HEK293 (cell line): Measurements from ENCODE around the gene ZSCAN9.

Experiments
- BCL11B ChIP-seq: fragments of 450-650 bp; formaldehyde crosslinking; IDR thresholded peaks from 2 replicates; pipeline ENCODE4 v1.5.1; 2016; ENCODE audit warnings: low read depth, missing biosample characterization, missing genetic modification characterization
- CTCF ChIP-seq: fragments of 450-650 bp; formaldehyde crosslinking; IDR thresholded peaks from 2 replicates; pipeline ENCODE4 v1.5.1; 2016; ENCODE audit warnings: missing biosample characterization, missing genetic modification characterization
- INSM2 ChIP-seq: fragments of 450-650 bp; formaldehyde crosslinking; IDR thresholded peaks from 2 replicates; pipeline ENCODE4 v1.5.1; 2016; ENCODE audit warnings: missing biosample characterization, missing genetic modification characterization
- KLF8 ChIP-seq: fragments of 450-650 bp; formaldehyde crosslinking; IDR thresholded peaks from 2 replicates; pipeline ENCODE4 v1.5.1; 2016; ENCODE audit warnings: missing biosample characterization, missing genetic modification characterization
- KLF9 ChIP-seq: fragments of 450-650 bp; formaldehyde crosslinking; IDR thresholded peaks from 2 replicates; pipeline ENCODE4 v1.5.1; 2016; ENCODE audit warnings: missing biosample characterization, missing genetic modification characterization, low read depth
- PATZ1 ChIP-seq: fragments of 450-650 bp; formaldehyde crosslinking; IDR thresholded peaks from 2 replicates; pipeline ENCODE4 v1.5.1; 2016; ENCODE audit warnings: missing biosample characterization, missing genetic modification characterization
- SP7 ChIP-seq: fragments of 450-650 bp; formaldehyde crosslinking; IDR thresholded peaks from 2 replicates; pipeline ENCODE4 v1.5.1; 2016; ENCODE audit warnings: missing biosample characterization, missing genetic modification characterization
- TSHZ1 ChIP-seq: fragments of 450-650 bp; formaldehyde crosslinking; IDR thresholded peaks from 2 replicates; pipeline ENCODE4 v1.5.1; 2016; ENCODE audit warnings: missing biosample characterization, missing genetic modification characterization, borderline replicate concordance
- ZBTB20 ChIP-seq: fragments of 450-650 bp; formaldehyde crosslinking; IDR thresholded peaks from 2 replicates; pipeline ENCODE4 v1.5.1; 2016; ENCODE audit warnings: missing biosample characterization, missing genetic modification characterization
- ZBTB44 ChIP-seq: fragments of 450-650 bp; IDR thresholded peaks from 2 replicates; pipeline ENCODE4 v1.5.1; 2018; ENCODE audit warnings: missing biosample characterization, mild to moderate bottlenecking, missing genetic modification characterization
- ZBTB49 ChIP-seq: fragments of 450-650 bp; formaldehyde crosslinking; IDR thresholded peaks from 2 replicates; pipeline ENCODE4 v1.5.1; 2016; ENCODE audit warnings: missing biosample characterization, missing genetic modification characterization, low read depth
- ZFP41 ChIP-seq: fragments of 450-650 bp; formaldehyde crosslinking; IDR thresholded peaks from 2 replicates; pipeline ENCODE4 v1.5.1; 2016; ENCODE audit warnings: missing biosample characterization, missing genetic modification characterization, borderline replicate concordance
- ZIC2 ChIP-seq: fragments of 450-650 bp; formaldehyde crosslinking; IDR thresholded peaks from 2 replicates; pipeline ENCODE4 v1.5.1; 2016; ENCODE audit warnings: missing biosample characterization, missing genetic modification characterization
- ZNF114 ChIP-seq: fragments of 450-650 bp; formaldehyde crosslinking; IDR thresholded peaks from 2 replicates; pipeline ENCODE4 v1.5.0; 2017; ENCODE audit warnings: missing biosample characterization, missing genetic modification characterization
- ZNF157 ChIP-seq: fragments of 450-650 bp; formaldehyde crosslinking; IDR thresholded peaks from 2 replicates; pipeline ENCODE4 v1.5.1; 2016; ENCODE audit warnings: missing biosample characterization, missing genetic modification characterization
- ZNF169 ChIP-seq: fragments of 450-650 bp; formaldehyde crosslinking; IDR thresholded peaks from 2 replicates; pipeline ENCODE4 v1.5.1; 2016; ENCODE audit warnings: missing biosample characterization, missing genetic modification characterization
- ZNF18 ChIP-seq: fragments of 450-650 bp; formaldehyde crosslinking; IDR thresholded peaks from 2 replicates; pipeline ENCODE4 v1.5.1; 2016; ENCODE audit warnings: missing biosample characterization, missing genetic modification characterization
- ZNF24 ChIP-seq: fragments of 450-650 bp; formaldehyde crosslinking; IDR thresholded peaks from 2 replicates; pipeline ENCODE4 v1.5.1; 2016; ENCODE audit warnings: missing biosample characterization, missing genetic modification characterization
- ZNF302 ChIP-seq: fragments of 450-650 bp; formaldehyde crosslinking; IDR thresholded peaks from 2 replicates; pipeline ENCODE4 v1.5.1; 2016; ENCODE audit warnings: missing biosample characterization, missing genetic modification characterization, low read depth
- ZNF521 ChIP-seq: fragments of 450-650 bp; formaldehyde crosslinking; IDR thresholded peaks from 2 replicates; pipeline ENCODE4 v1.5.1; 2017; ENCODE audit warnings: missing biosample characterization, mild to moderate bottlenecking, missing genetic modification characterization
- ZNF548 ChIP-seq: fragments of 450-650 bp; formaldehyde crosslinking; IDR thresholded peaks from 2 replicates; pipeline ENCODE4 v1.5.1; 2016; ENCODE audit warnings: missing biosample characterization, missing genetic modification characterization
- ZNF549 ChIP-seq: fragments of 450-650 bp; IDR thresholded peaks from 2 replicates; pipeline ENCODE4 v1.5.1; 2018; ENCODE audit warnings: missing biosample characterization, missing genetic modification characterization, mild to moderate bottlenecking, inconsistent platforms, moderate library complexity
- ZNF558 ChIP-seq: fragments of 450-650 bp; formaldehyde crosslinking; IDR thresholded peaks from 2 replicates; pipeline ENCODE4 v1.5.1; 2016; ENCODE audit warnings: missing biosample characterization, missing genetic modification characterization
- ZNF621 ChIP-seq: fragments of 450-650 bp; formaldehyde crosslinking; IDR thresholded peaks from 2 replicates; pipeline ENCODE4 v1.5.1; 2017; ENCODE audit warnings: missing biosample characterization, missing genetic modification characterization
- ZNF791 ChIP-seq: fragments of 450-650 bp; formaldehyde crosslinking; IDR thresholded peaks from 2 replicates; pipeline ENCODE4 v1.5.1; 2016; ENCODE audit warnings: missing biosample characterization, missing genetic modification characterization

ZSCAN9 gene

GRCh38 chr6:28266962-28267694, 42.1 kb downstream of the ZSCAN9 start, which contains the start of gene ZSCAN26 (continued):
- TF ChIP-seq CTCF (tag by site-specific recombination) (no peak), ZNF621 (tag by site-specific recombination) (no peak), KLF9 (tag by site-specific recombination) (peak; percentile 96), ZNF558 (tag by site-specific recombination) (0 out of 2 replicates have a peak, but pooled peaks have one; percentile 16), ZBTB20 (tag by site-specific recombination) (peak; percentile 98), ZNF521 (tag by site-specific recombination) (no peak), TSHZ1 (tag by site-specific recombination) (no peak), ZNF548 (tag by site-specific recombination) (no peak), ZNF24 (tag by site-specific recombination) (peak; percentile 68; the same call in 1 of the 2 replicates), ZBTB44 (no peak), ZNF157 (no peak), ZNF791 (tag by site-specific recombination) (no peak), ZFP41 (tag by site-specific recombination) (no peak), ZNF18 (tag by site-specific recombination) (0 out of 2 replicates have a peak, but pooled peaks have one; percentile 19), ZNF169 (no peak), PATZ1 (tag by site-specific recombination) (peak; percentile 64; the same call in 1 of the 2 replicates), ZNF549 (tag by site-specific recombination) (no peak), BCL11B (no peak; the same call in 1 of the 2 replicates), SP7 (peak; percentile 87), ZIC2 (tag by site-specific recombination) (peak; percentile 33), ZBTB49 (no peak), INSM2 (tag by site-specific recombination) (peak; percentile 74), KLF8 (peak; percentile 87), ZNF114 (no peak), ZNF302 (no peak)
